Measurements from ENCODE around the gene CENPQ. TPM values are rescaled to one million over a fixed set of nuclear protein-coding genes. Genes with fewer than 3 reads are reported as not detected.

Gene CENPQ
- total and polyA plus RNA-seq, 2 experiments from 2014 or later: 20.2 to 41.5 TPM

- peak overlapping the region; percentile 74 for H2AFZ ChIP-seq
- no peaks in the 10 kb centered on the region for H3K36me3 Mint-ChIP-seq (ENCODE audit: low read depth)
- ATAC-seq: peak; percentile 24; the same call in 1 of the 3 replicates
Observed at GRCh38 chr6:49526598-49526997, 63.4 kb downstream of the CENPQ start.

More at GRCh38 chr6:49526598-49526997, 63.4 kb downstream of the CENPQ start:
- Histone ChIP-seq H3K27ac (ENCODE audit: low read depth) (no peak overlapping the region), H3F3A (replicated peaks; ENCODE audit: low read depth) (no peaks in the 10 kb centered on the region), H3K9me2 (ENCODE audit: insufficient read depth) (no peaks in the 10 kb centered on the region), H3K36me3 (ENCODE audit: insufficient read depth) (no peaks in the 10 kb centered on the region), H3K4me2 (no peak overlapping the region), H3K27me3 (ENCODE audit: insufficient read depth) (no peaks in the 10 kb centered on the region), H4K20me1 (replicated peaks; ENCODE audit: insufficient read depth) (no peaks in the 10 kb centered on the region), H3K4me3 (no peak overlapping the region), H3K4me1 (ENCODE audit: insufficient read depth) (peaks cover 6% of the 10 kb centered on the region), H3K79me2 (replicated peaks; ENCODE audit: insufficient read depth) (no peaks in the 10 kb centered on the region)
- Mint-ChIP-seq H3K9me3 (no peaks in the 10 kb centered on the region), H3K4me1 (peaks cover 8% of the 10 kb centered on the region), H3K4me3 (no peak overlapping the region), H3K27ac (no peak overlapping the region), H3K27me3 (ENCODE audit: insufficient read depth, low read depth, poor library complexity) (peaks cover 3% of the 10 kb centered on the region)
- peak; percentile 2 for DNase-seq (ENCODE audit: low spot score)
- TF ChIP-seq ZNF331 (CRISPR knock-in tag; IDR thresholded peaks at IDR 0.05; ENCODE audit: low read depth) (no peak), STAT1 (IDR thresholded peaks at IDR 0.05; ENCODE audit: unreplicated experiment) (no peak), JUNB (IDR thresholded peaks at IDR 0.05; ENCODE audit: unreplicated experiment) (no peak), ZNF462 (CRISPR knock-in tag; IDR thresholded peaks at IDR 0.05) (no peak), NANOG (IDR thresholded peaks at IDR 0.05; ENCODE audit: borderline replicate concordance) (no peak), CREB1 (CRISPR knock-in tag; IDR thresholded peaks at IDR 0.05; ENCODE audit: low read depth) (no peak), POLR2AphosphoS5 (IDR thresholded peaks at IDR 0.05; ENCODE audit: low read depth) (no peak), EZH2 (IDR thresholded peaks at IDR 0.05; ENCODE audit: low read depth, unreplicated experiment) (no peak), ZNF114 (CRISPR knock-in tag; IDR thresholded peaks at IDR 0.05) (no peak), EZH2phosphoT487 (IDR thresholded peaks at IDR 0.05; ENCODE audit: unreplicated experiment) (no peak)
- TF ChIP-seq, protein P1, sequence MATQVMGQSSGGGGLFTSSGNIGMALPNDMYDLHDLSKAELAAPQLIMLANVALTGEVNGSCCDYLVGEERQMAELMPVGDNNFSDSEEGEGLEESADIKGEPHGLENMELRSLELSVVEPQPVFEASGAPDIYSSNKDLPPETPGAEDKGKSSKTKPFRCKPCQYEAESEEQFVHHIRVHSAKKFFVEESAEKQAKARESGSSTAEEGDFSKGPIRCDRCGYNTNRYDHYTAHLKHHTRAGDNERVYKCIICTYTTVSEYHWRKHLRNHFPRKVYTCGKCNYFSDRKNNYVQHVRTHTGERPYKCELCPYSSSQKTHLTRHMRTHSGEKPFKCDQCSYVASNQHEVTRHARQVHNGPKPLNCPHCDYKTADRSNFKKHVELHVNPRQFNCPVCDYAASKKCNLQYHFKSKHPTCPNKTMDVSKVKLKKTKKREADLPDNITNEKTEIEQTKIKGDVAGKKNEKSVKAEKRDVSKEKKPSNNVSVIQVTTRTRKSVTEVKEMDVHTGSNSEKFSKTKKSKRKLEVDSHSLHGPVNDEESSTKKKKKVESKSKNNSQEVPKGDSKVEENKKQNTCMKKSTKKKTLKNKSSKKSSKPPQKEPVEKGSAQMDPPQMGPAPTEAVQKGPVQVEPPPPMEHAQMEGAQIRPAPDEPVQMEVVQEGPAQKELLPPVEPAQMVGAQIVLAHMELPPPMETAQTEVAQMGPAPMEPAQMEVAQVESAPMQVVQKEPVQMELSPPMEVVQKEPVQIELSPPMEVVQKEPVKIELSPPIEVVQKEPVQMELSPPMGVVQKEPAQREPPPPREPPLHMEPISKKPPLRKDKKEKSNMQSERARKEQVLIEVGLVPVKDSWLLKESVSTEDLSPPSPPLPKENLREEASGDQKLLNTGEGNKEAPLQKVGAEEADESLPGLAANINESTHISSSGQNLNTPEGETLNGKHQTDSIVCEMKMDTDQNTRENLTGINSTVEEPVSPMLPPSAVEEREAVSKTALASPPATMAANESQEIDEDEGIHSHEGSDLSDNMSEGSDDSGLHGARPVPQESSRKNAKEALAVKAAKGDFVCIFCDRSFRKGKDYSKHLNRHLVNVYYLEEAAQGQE (IDR thresholded peaks at IDR 0.05; ENCODE audit: unreplicated experiment): no peak
- TF ChIP-seq, protein P2, sequence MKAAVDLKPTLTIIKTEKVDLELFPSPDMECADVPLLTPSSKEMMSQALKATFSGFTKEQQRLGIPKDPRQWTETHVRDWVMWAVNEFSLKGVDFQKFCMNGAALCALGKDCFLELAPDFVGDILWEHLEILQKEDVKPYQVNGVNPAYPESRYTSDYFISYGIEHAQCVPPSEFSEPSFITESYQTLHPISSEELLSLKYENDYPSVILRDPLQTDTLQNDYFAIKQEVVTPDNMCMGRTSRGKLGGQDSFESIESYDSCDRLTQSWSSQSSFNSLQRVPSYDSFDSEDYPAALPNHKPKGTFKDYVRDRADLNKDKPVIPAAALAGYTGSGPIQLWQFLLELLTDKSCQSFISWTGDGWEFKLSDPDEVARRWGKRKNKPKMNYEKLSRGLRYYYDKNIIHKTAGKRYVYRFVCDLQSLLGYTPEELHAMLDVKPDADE (IDR thresholded peaks at IDR 0.05): no peak
- TF ChIP-seq, protein P3, sequence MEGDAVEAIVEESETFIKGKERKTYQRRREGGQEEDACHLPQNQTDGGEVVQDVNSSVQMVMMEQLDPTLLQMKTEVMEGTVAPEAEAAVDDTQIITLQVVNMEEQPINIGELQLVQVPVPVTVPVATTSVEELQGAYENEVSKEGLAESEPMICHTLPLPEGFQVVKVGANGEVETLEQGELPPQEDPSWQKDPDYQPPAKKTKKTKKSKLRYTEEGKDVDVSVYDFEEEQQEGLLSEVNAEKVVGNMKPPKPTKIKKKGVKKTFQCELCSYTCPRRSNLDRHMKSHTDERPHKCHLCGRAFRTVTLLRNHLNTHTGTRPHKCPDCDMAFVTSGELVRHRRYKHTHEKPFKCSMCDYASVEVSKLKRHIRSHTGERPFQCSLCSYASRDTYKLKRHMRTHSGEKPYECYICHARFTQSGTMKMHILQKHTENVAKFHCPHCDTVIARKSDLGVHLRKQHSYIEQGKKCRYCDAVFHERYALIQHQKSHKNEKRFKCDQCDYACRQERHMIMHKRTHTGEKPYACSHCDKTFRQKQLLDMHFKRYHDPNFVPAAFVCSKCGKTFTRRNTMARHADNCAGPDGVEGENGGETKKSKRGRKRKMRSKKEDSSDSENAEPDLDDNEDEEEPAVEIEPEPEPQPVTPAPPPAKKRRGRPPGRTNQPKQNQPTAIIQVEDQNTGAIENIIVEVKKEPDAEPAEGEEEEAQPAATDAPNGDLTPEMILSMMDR (conservative IDR thresholded peaks at IDR 0.05; ENCODE audit: low read depth in 2 of 2): no peak
